OCI-LY7 (cell line): ENCODE measurements around the gene PHLDA3. TPM values are rescaled to one million over a fixed set of nuclear protein-coding genes. Genes with fewer than 3 reads are reported as not detected.

Experiments
- BruUV-seq: library from RNA; stranded (reverse); fragments of 400-500 nt; replicated peaks from 2 replicates; lab custom pipeline; 2021; lab: Mats Ljungman, UMichigan
- CTCF ChIA-PET: fragments of 300-600 bp; sonication (Branson Sonifier 250); formaldehyde crosslinking; loops from one replicate; lab custom pipeline; 2022; ENCODE audit warnings: antibody characterized with exemption; ENCODE audit not compliant: unreplicated experiment; lab: Charles Lee
- POLR2A ChIA-PET: fragments of 300-600 bp; sonication (Branson Sonifier 250); formaldehyde crosslinking; loops from one replicate; lab custom pipeline; 2022; ENCODE audit warnings: antibody characterized with exemption; lab: Charles Lee
- DNase-seq: peaks from one replicate; pipeline ENCODE4 v3.0.0-alpha.2; 2015; ENCODE audit warnings: low spot score
- H2AFZ ChIP-seq: fragments of 200-600 bp; sonication (generic), shearing (Covaris generic); 2 replicates; pipeline ENCODE4 v1.6.1; 2014; ENCODE audit warnings: mild to moderate bottlenecking, antibody characterized with exemption, low read length, moderate library complexity
- H3K27ac ChIP-seq: fragments of 200-600 bp; sonication (generic); 2 replicates; pipeline ENCODE4 v1.5.1; 2014; ENCODE audit warnings: mixed run types, low read depth, mild to moderate bottlenecking, moderate library complexity, low read length, inconsistent platforms; ENCODE audit not compliant: poor library complexity, severe bottlenecking
- H3K36me3 ChIP-seq: fragments of 200-600 bp; sonication (generic); 2 replicates; pipeline ENCODE4 v1.6.1; 2014; ENCODE audit warnings: mild to moderate bottlenecking, antibody characterized with exemption, low read length, moderate library complexity, mixed read lengths; ENCODE audit not compliant: insufficient read depth
- H3K4me1 ChIP-seq: fragments of 200-600 bp; sonication (generic); 2 replicates; pipeline ENCODE4 v1.5.1; 2014; ENCODE audit warnings: mild to moderate bottlenecking, low read length; ENCODE audit not compliant: insufficient read depth, poor library complexity, severe bottlenecking
- H3K4me2 ChIP-seq: fragments of 200-600 bp; sonication (generic); 2 replicates; pipeline ENCODE4 v1.6.1; 2014; ENCODE audit warnings: mild to moderate bottlenecking, low read length
- H3K4me3 ChIP-seq: fragments of 200-600 bp; sonication (generic); 2 replicates; pipeline ENCODE4 v1.5.1; 2014; ENCODE audit warnings: mild to moderate bottlenecking, low read depth, low read length; ENCODE audit not compliant: poor library complexity, severe bottlenecking
- H3K79me2 ChIP-seq: fragments of 200-600 bp; sonication (generic); 2 replicates; pipeline ENCODE4 v1.6.1; 2016; ENCODE audit warnings: low read depth, mild to moderate bottlenecking, low read length, moderate library complexity, mixed read lengths; ENCODE audit not compliant: insufficient read depth
- H3K9me2 ChIP-seq: fragments of 200-600 bp; sonication (generic); 2 replicates; pipeline ENCODE4 v1.6.1; 2016; ENCODE audit warnings: mild to moderate bottlenecking, low read length, mixed read lengths; ENCODE audit not compliant: insufficient read depth
- H3K9me3 ChIP-seq: fragments of 200-600 bp; sonication (generic); 2 replicates; pipeline ENCODE4 v1.6.1; 2014; ENCODE audit warnings: mild to moderate bottlenecking, mixed run types, low read length, mixed read lengths
- H4K20me1 ChIP-seq: fragments of 200-600 bp; sonication (generic); 2 replicates; pipeline ENCODE4 v1.6.1; 2014; ENCODE audit warnings: mild to moderate bottlenecking, antibody characterized with exemption, low read length, moderate library complexity, mixed read lengths; ENCODE audit not compliant: insufficient read depth
- CTCF ChIP-seq: fragments of 200-600 bp; sonication (generic); conservative IDR thresholded peaks from 2 replicates; pipeline ENCODE4 v1.5.1; 2014; ENCODE audit warnings: mild to moderate bottlenecking, antibody characterized with exemption, low read length, moderate library complexity, mixed read lengths
- EZH2phosphoT487 ChIP-seq: fragments of 200-600 bp; sonication (generic); IDR thresholded peaks from 2 replicates; pipeline ENCODE4 v1.6.1; 2018; ENCODE audit warnings: low read depth, borderline replicate concordance, mild to moderate bottlenecking, mixed run types, antibody characterized with exemption, low read length, moderate library complexity, mixed read lengths
- intact Hi-C: fragments of 100-400 bp; cut with micrococcal nuclease; formaldehyde crosslinking; loops from one replicate; pipeline ENCODE4 v1.10.0; 2022; ENCODE audit not compliant: unreplicated experiment
- total RNA-seq, 2 experiments: library from RNA; depleted of rRNA in 1 of 2; stranded (reverse); fragments of >200 nt in 1 of 2; shearing (Covaris generic) in 1 of 2; gene quantifications; 2 replicates each; pipeline ENCODE4 v1.2.3, GENCODE V29; 2014 to 2022

The PHLDA3 gene
- total RNA-seq, 2 experiments from 2014 or later, result not detected

- ChIA-PET POLR2A (interaction anchor here (0.5 to 4.4 kb wide), 6 partner anchors 10 to 1261 kb away, joined by 3 to 39 read pairs (median 5); no protein-coding TSS in a partner anchor), CTCF (interaction anchor here (0.5 to 6.1 kb wide), 9 partner anchors 9 to 71 kb away, joined by 3 to 82 read pairs (median 4); no protein-coding TSS in a partner anchor)
- Histone ChIP-seq H3K79me2 (no peaks in the 10 kb centered on the region), H3K36me3 (no peaks in the 10 kb centered on the region), H3K4me1 (peaks cover 59% of the 10 kb centered on the region), H3K9me3 (no peaks in the 10 kb centered on the region), H4K20me1 (no peaks in the 10 kb centered on the region), H3K4me3 (peak overlapping the region; percentile 46), H3K4me2 (peak overlapping the region; percentile 79), H2AFZ (peak overlapping the region; percentile 90), H3K9me2 (no peaks in the 10 kb centered on the region), H3K27ac (peak overlapping the region; percentile 58)
- TF ChIP-seq EZH2phosphoT487, result no peak
- no peak for TF ChIP-seq CTCF
- peak; percentile 62 for DNase-seq
- intact Hi-C loops, result no loop called here
- BruUV-seq, result no TSS peak
These were observed 43.1 kb upstream of the PHLDA3 start for GRCh38 chr1:201511941-201512539.

GRCh38 chr1:201511396-201511940 lies 42.5 kb upstream of the PHLDA3 start:
- Histone ChIP-seq H3K9me2 (no peaks in the 10 kb centered on the region), H3K4me3 (peak overlapping the region; percentile 46), H3K4me1 (peaks cover 61% of the 10 kb centered on the region), H3K4me2 (peak overlapping the region; percentile 79), H3K36me3 (no peaks in the 10 kb centered on the region), H2AFZ (peak overlapping the region; percentile 90; the same call in 1 of the 2 replicates), H3K27ac (peak overlapping the region; percentile 58), H3K79me2 (peaks cover under 1% of the 10 kb centered on the region; the same call in 1 of the 2 replicates), H3K9me3 (no peaks in the 10 kb centered on the region), H4K20me1 (no peaks in the 10 kb centered on the region)
- no peak for TF ChIP-seq EZH2phosphoT487
- no peak for TF ChIP-seq CTCF
- peak; percentile 16 for DNase-seq
- CTCF ChIA-PET, result interaction anchor here (0.9 to 6.1 kb wide), 5 partner anchors 8 to 30 kb away, joined by 3 to 82 read pairs (median 5); no protein-coding TSS in a partner anchor
- POLR2A ChIA-PET, result interaction anchor here (0.6 to 4.4 kb wide), 6 partner anchors 9 to 93 kb away, joined by 3 to 39 read pairs (median 5); no protein-coding TSS in a partner anchor
- no TSS peak for BruUV-seq
- intact Hi-C loops, result no loop called here
